Neural cell (in vitro differentiated cells): ENCODE results near the gene LRMDA. TPM values are rescaled to one million over a fixed set of nuclear protein-coding genes. Genes with fewer than 3 reads are reported as not detected.
"Not testable (repeated sequence)": the region's sequence is repeated elsewhere in the genome, so short reads cannot be mapped to it uniquely, and the experiment has no call there.

Experiments
- H2AFZ ChIP-seq: fragments of 200-600, 300-800 bp; sonication (generic), shearing (Covaris generic); 2 replicates; pipeline ENCODE4 v1.6.0; 2014; ENCODE audit warnings: low read depth, mild to moderate bottlenecking, antibody characterized with exemption, low read length, moderate library complexity
- H3F3A ChIP-seq: fragments of 200-600 bp; shearing (Covaris generic); 2 replicates; pipeline ENCODE4 v1.6.1; 2016; ENCODE audit warnings: mild to moderate bottlenecking, moderate library complexity, mixed read lengths, antibody characterized with exemption, low read length; ENCODE audit not compliant: insufficient read depth, poor library complexity, severe bottlenecking
- H3K27ac ChIP-seq: fragments of 200-600, 300-800 bp; sonication (generic), shearing (Covaris generic); 2 replicates; pipeline ENCODE4 v1.5.1; 2014; ENCODE audit warnings: mild to moderate bottlenecking, low read length, moderate library complexity
- H3K27me3 ChIP-seq: fragments of 300-800, 200-600 bp; sonication (generic), shearing (Covaris generic); 2 replicates; pipeline ENCODE4 v1.6.0; 2014; ENCODE audit warnings: mild to moderate bottlenecking, low read depth, low read length, moderate library complexity; ENCODE audit not compliant: insufficient read depth
- H3K36me3 ChIP-seq: fragments of 300-800, 200-600 bp; sonication (generic), shearing (Covaris generic); 2 replicates; pipeline ENCODE4 v1.5.1; 2014; ENCODE audit warnings: mild to moderate bottlenecking, antibody characterized with exemption, low read length, moderate library complexity; ENCODE audit not compliant: insufficient read depth
- H3K4me2 ChIP-seq: fragments of 300-800, 200-600 bp; sonication (generic), shearing (Covaris generic); 2 replicates; pipeline ENCODE4 v1.6.0; 2014; ENCODE audit warnings: mild to moderate bottlenecking, low read length
- H3K4me3 ChIP-seq: fragments of 300-800, 200-600 bp; sonication (generic), shearing (Covaris generic); 2 replicates; pipeline ENCODE4 v1.5.1; 2014; ENCODE audit warnings: mild to moderate bottlenecking, low read length, moderate library complexity
- H3K79me2 ChIP-seq: fragments of 200-600 bp; shearing (Covaris generic); replicated peaks from 2 replicates; pipeline ENCODE4 v1.6.0; 2014; ENCODE audit warnings: mild to moderate bottlenecking, low read length, moderate library complexity; ENCODE audit not compliant: insufficient read depth
- H3K9ac ChIP-seq: fragments of 300-800, 200-600 bp; sonication (generic), shearing (Covaris generic); 2 replicates; pipeline ENCODE4 v1.6.1; 2016; ENCODE audit warnings: mild to moderate bottlenecking, low read length, mixed read lengths
- H3K9me2 ChIP-seq: fragments of 200-600 bp; shearing (Covaris generic); 2 replicates; pipeline ENCODE4 v1.6.1; 2016; ENCODE audit warnings: mild to moderate bottlenecking, low read length, mixed read lengths; ENCODE audit not compliant: insufficient read depth
- H3K9me3 ChIP-seq: fragments of 200-600, 300-800 bp; sonication (generic), shearing (Covaris generic); 2 replicates; pipeline ENCODE4 v1.6.1; 2016; ENCODE audit warnings: mild to moderate bottlenecking, mixed run types, low read length, moderate library complexity, mixed read lengths
- H4K20me1 ChIP-seq: fragments of 200-600 bp; shearing (Covaris generic); 2 replicates; pipeline ENCODE4 v1.6.1; 2016; ENCODE audit warnings: mild to moderate bottlenecking, mixed run types; ENCODE audit not compliant: insufficient read depth
- CTCF ChIP-seq: fragments of 450-650 bp; IDR thresholded peaks from 2 replicates; pipeline ENCODE4 v1.5.1; 2014; ENCODE audit warnings: antibody characterized with exemption, mild to moderate bottlenecking, moderate library complexity; ENCODE audit not compliant: poor library complexity, severe bottlenecking
- EP300 ChIP-seq: fragments of 450-650 bp; conservative IDR thresholded peaks from 2 replicates; pipeline ENCODE4 v1.6.1; 2014; ENCODE audit warnings: antibody characterized with exemption, mild to moderate bottlenecking, moderate library complexity; ENCODE audit not compliant: poor library complexity, severe bottlenecking
- EZH2 ChIP-seq: fragments of 200-600, 300-800 bp; shearing (Covaris generic), sonication (generic); IDR thresholded peaks from 2 replicates; pipeline ENCODE4 v1.6.1; 2014; ENCODE audit warnings: antibody characterized with exemption, low read length, borderline replicate concordance, mild to moderate bottlenecking; ENCODE audit not compliant: insufficient read depth, poor library complexity, severe bottlenecking
- MXI1 ChIP-seq: fragments of 450-650 bp; conservative IDR thresholded peaks from 2 replicates; pipeline ENCODE4 v1.6.1; 2014; ENCODE audit warnings: antibody characterized with exemption, mild to moderate bottlenecking; ENCODE audit not compliant: poor library complexity, severe bottlenecking
- POLR2AphosphoS5 ChIP-seq: IDR thresholded peaks from 2 replicates; pipeline ENCODE4 v1.6.1; 2012
- RAD21 ChIP-seq: fragments of 450-650 bp; conservative IDR thresholded peaks from 2 replicates; pipeline ENCODE4 v1.6.1; 2014; ENCODE audit warnings: antibody characterized with exemption, mild to moderate bottlenecking, moderate library complexity
- SMC3 ChIP-seq: fragments of 450-650 bp; conservative IDR thresholded peaks from 2 replicates; pipeline ENCODE4 v1.6.1; 2014; ENCODE audit warnings: antibody characterized with exemption, mild to moderate bottlenecking, moderate library complexity; ENCODE audit not compliant: poor library complexity
- TAF1 ChIP-seq: IDR thresholded peaks from 2 replicates; pipeline ENCODE4 v1.6.1; 2012; ENCODE audit warnings: low read depth
- polyA plus RNA-seq: library from polyadenylated mRNA; depleted of rRNA; stranded (reverse); fragments of >200 nt; gene quantifications from 2 replicates; pipeline ENCODE4 v1.2.3, GENCODE V29; 2014
- small RNA-seq, 3 experiments: library from RNA; depleted of rRNA; stranded (forward); fragments of <200 nt; gene quantifications; one replicate each; pipeline ENCODE3, GENCODE V24; 2012

LRMDA gene
- polyA plus RNA-seq, 1 donor from 2014 or later: 5.6 TPM

GRCh38 chr10:76582531-76582930 lies 1151.1 kb downstream of the LRMDA start:
- Histone ChIP-seq H3K9me2 (no peaks in the 10 kb centered on the region), H3K9me3 (no peaks in the 10 kb centered on the region), H3K27ac (no peak overlapping the region), H3K36me3 (no peaks in the 10 kb centered on the region), H3K4me2 (no peak overlapping the region), H4K20me1 (no peaks in the 10 kb centered on the region), H3F3A (no peaks in the 10 kb centered on the region), H3K4me3 (no peak overlapping the region), H3K79me2 (no peaks in the 10 kb centered on the region), H3K9ac (no peak overlapping the region), H3K27me3 (no peaks in the 10 kb centered on the region), H2AFZ (no peak overlapping the region)
- TF ChIP-seq EZH2 (no peak), TAF1 (no peak), RAD21 (no peak), POLR2AphosphoS5 (no peak), MXI1 (no peak), SMC3 (no peak), CTCF (no peak), EP300 (no peak)

GRCh38 chr10:76583711-76584161 lies 1152.3 kb downstream of the LRMDA start:
- no peaks in the 10 kb centered on the region for H4K20me1 ChIP-seq
- no peak overlapping the region for H3K4me2 ChIP-seq
- no peaks in the 10 kb centered on the region for H3K9me2 ChIP-seq
- TF ChIP-seq MXI1: no peak
- no peak for TF ChIP-seq POLR2AphosphoS5
- TF ChIP-seq TAF1: no peak
- no peak for TF ChIP-seq RAD21
- no peak overlapping the region for H3K27ac ChIP-seq
- no peak overlapping the region for H3K4me3 ChIP-seq
- no peaks in the 10 kb centered on the region for H3K27me3 ChIP-seq
- no peaks in the 10 kb centered on the region for H3F3A ChIP-seq
- no peak overlapping the region for H3K9ac ChIP-seq
- no peak overlapping the region for H2AFZ ChIP-seq
- no peaks in the 10 kb centered on the region for H3K79me2 ChIP-seq
- H3K36me3 ChIP-seq: no peaks in the 10 kb centered on the region
- H3K9me3 ChIP-seq: no peaks in the 10 kb centered on the region

GRCh38 chr10:76584466-76584865 lies 1153.0 kb downstream of the LRMDA start:
- H3K27me3 ChIP-seq, H3K4me3 ChIP-seq, H4K20me1 ChIP-seq, H3K9me2 ChIP-seq, H3K36me3 ChIP-seq, H3K4me2 ChIP-seq, H3K79me2 ChIP-seq, H2AFZ ChIP-seq, H3K9ac ChIP-seq, H3K27ac ChIP-seq, H3K9me3 ChIP-seq, H3F3A ChIP-seq: not testable (repeated sequence)

Small RNA genes within 50 kb of the gene (small RNA-seq; reads per million reads assigned to genes)
- 0 reads per million in 3 experiments for gene MIR606
- gene RN7SL518P: 0 reads per million in 3 experiments
- gene RNU6-673P: 0 reads per million in 3 experiments

Other genes with a start within 250 kb of the LRMDA start
- 291 and 298 TPM in 2 replicates for gene VDAC2, start 220.8 kb upstream of the LRMDA start, polyA plus RNA-seq
- gene COMTD1, start 195.7 kb upstream of the LRMDA start, polyA plus RNA-seq: 51.4 and 62.7 TPM in 2 replicates
- gene ZNF503, start 29.9 kb upstream of the LRMDA start, polyA plus RNA-seq: 41.4 and 49.9 TPM in 2 replicates